IPS-18c (cell line): ENCODE data around the gene ADM2.

Experiments
- H3K4me3 ChIP-seq: 2 replicates; pipeline ENCODE4 v1.7.0; 2013; ENCODE audit warnings: low read depth, mild to moderate bottlenecking, low read length, moderate library complexity; ENCODE audit not compliant: insufficient read depth
- H3K9me3 ChIP-seq: one replicate; pipeline ENCODE4 v1.6.1; 2013; ENCODE audit warnings: mild to moderate bottlenecking, low read length, moderate library complexity; ENCODE audit not compliant: control insufficient read depth, insufficient read depth

ADM2 gene

GRCh38 chr22:50461536-50461935 is 19.8 kb upstream of the ADM2 start:
- H3K4me3 ChIP-seq = no peak overlapping the region

GRCh38 chr22:50461979-50462540 is 19.3 kb upstream of the ADM2 start:
- no peak overlapping the region for H3K4me3 ChIP-seq
- H3K9me3 ChIP-seq = peaks cover 2% of the 10 kb centered on the region

More at GRCh38 chr22:50461536-50461935, 19.8 kb upstream of the ADM2 start:
- peaks cover 2% of the 10 kb centered on the region for H3K9me3 ChIP-seq

- Histone ChIP-seq H3K4me3 (no peak overlapping the region), H3K9me3 (peaks cover 2% of the 10 kb centered on the region)
Observed at GRCh38 chr22:50463188-50463900, 18.0 kb upstream of the ADM2 start.

- H3K9me3 ChIP-seq = peaks cover 2% of the 10 kb centered on the region
- no peak overlapping the region for H3K4me3 ChIP-seq
Observed at GRCh38 chr22:50464451-50464850, 16.9 kb upstream of the ADM2 start.

- Histone ChIP-seq H3K9me3 (peaks cover 2% of the 10 kb centered on the region), H3K4me3 (no peak overlapping the region)
Observed at GRCh38 chr22:50465066-50465930, 16.0 kb upstream of the ADM2 start.

GRCh38 chr22:50467341-50467740 is 14.0 kb upstream of the ADM2 start:
- no peak overlapping the region for H3K4me3 ChIP-seq
- no peaks in the 10 kb centered on the region for H3K9me3 ChIP-seq

- Histone ChIP-seq H3K9me3 (no peaks in the 10 kb centered on the region), H3K4me3 (no peak overlapping the region)
Observed at GRCh38 chr22:50467773-50468440, 13.4 kb upstream of the ADM2 start.

GRCh38 chr22:50468626-50469025 is 12.7 kb upstream of the ADM2 start:
- no peak overlapping the region for H3K4me3 ChIP-seq
- no peaks in the 10 kb centered on the region for H3K9me3 ChIP-seq

GRCh38 chr22:50469377-50470305 is 11.7 kb upstream of the ADM2 start:
- Histone ChIP-seq H3K4me3 (no peak overlapping the region), H3K9me3 (no peaks in the 10 kb centered on the region)

GRCh38 chr22:50470491-50470890 is 10.9 kb upstream of the ADM2 start:
- no peak overlapping the region for H3K4me3 ChIP-seq

GRCh38 chr22:50471197-50471847 is 10.0 kb upstream of the ADM2 start:
- Histone ChIP-seq H3K9me3 (no peaks in the 10 kb centered on the region), H3K4me3 (no peak overlapping the region)

More at GRCh38 chr22:50470491-50470890, 10.9 kb upstream of the ADM2 start:
- H3K9me3 ChIP-seq = no peaks in the 10 kb centered on the region

- no peak overlapping the region for H3K4me3 ChIP-seq
- H3K9me3 ChIP-seq = no peaks in the 10 kb centered on the region
Observed at GRCh38 chr22:50471962-50472361, 9.4 kb upstream of the ADM2 start.

- no peaks in the 10 kb centered on the region for H3K9me3 ChIP-seq
- H3K4me3 ChIP-seq = no peak overlapping the region
Observed at GRCh38 chr22:50473088-50473487, 8.3 kb upstream of the ADM2 start.

GRCh38 chr22:50473855-50474671 is 7.3 kb upstream of the ADM2 start:
- Histone ChIP-seq H3K4me3 (peak overlapping the region; percentile 67), H3K9me3 (no peaks in the 10 kb centered on the region)
